ENCODE results near the gene FBXL17. TPM values are rescaled to one million over a fixed set of nuclear protein-coding genes. Genes with fewer than 3 reads are reported as not detected.
A peak's percentile ranks its signal among the peaks of the same experiment; 100 is the strongest.

Gene FBXL17
- total RNA-seq, 1 donor from 2014 or later: 26.9 TPM

- no peak overlapping the region for H3K4me3 Mint-ChIP-seq
- DNase-seq (no peak), ATAC-seq (ENCODE audit: low read depth) (no peak)
- no peak for TF ChIP-seq CTCF (IDR thresholded peaks at IDR 0.05)
- H3K4me1 Mint-ChIP-seq: no peaks in the 10 kb centered on the region
- intact Hi-C loops (cut with micrococcal nuclease): no loop called here
- ChIA-PET POLR2A (no interaction called here), CTCF (no interaction called here)
- no peaks in the 10 kb centered on the region for H3K27me3 Mint-ChIP-seq
- H3K27ac Mint-ChIP-seq: no peak overlapping the region
- no peaks in the 10 kb centered on the region for H3K36me3 Mint-ChIP-seq (ENCODE audit: low read depth)
- no peaks in the 10 kb centered on the region for H3K9me3 Mint-ChIP-seq
Observed at GRCh38 chr5:108025957-108026356, 355.9 kb downstream of the FBXL17 start.

- H3K36me3 Mint-ChIP-seq (ENCODE audit: low read depth): peaks cover under 1% of the 10 kb centered on the region
Observed at GRCh38 chr5:108024986-108025385, 356.9 kb downstream of the FBXL17 start.

GRCh38 chr5:108016101-108016500 is 365.8 kb downstream of the FBXL17 start:
- ChIA-PET CTCF (no interaction called here), POLR2A (no interaction called here)
- H3K9me3 Mint-ChIP-seq: no peaks in the 10 kb centered on the region
- TF ChIP-seq CTCF (IDR thresholded peaks at IDR 0.05): no peak
- H3K27me3 Mint-ChIP-seq: no peaks in the 10 kb centered on the region
- intact Hi-C loops (cut with micrococcal nuclease): no loop called here
- peaks cover 35% of the 10 kb centered on the region for H3K36me3 Mint-ChIP-seq (ENCODE audit: low read depth)
- no peak overlapping the region for H3K4me3 Mint-ChIP-seq
- no peak overlapping the region for H3K27ac Mint-ChIP-seq
- H3K4me1 Mint-ChIP-seq: no peaks in the 10 kb centered on the region
- ATAC-seq (ENCODE audit: low read depth): no peak
- no peak for DNase-seq

More at GRCh38 chr5:108024986-108025385, 356.9 kb downstream of the FBXL17 start:
- CTCF ChIA-PET: no interaction called here
- Mint-ChIP-seq H3K27ac (no peak overlapping the region), H3K27me3 (no peaks in the 10 kb centered on the region), H3K4me3 (no peak overlapping the region), H3K4me1 (no peaks in the 10 kb centered on the region), H3K9me3 (no peaks in the 10 kb centered on the region)
- POLR2A ChIA-PET: no interaction called here
- TF ChIP-seq CTCF (IDR thresholded peaks at IDR 0.05): no peak
- ATAC-seq (ENCODE audit: low read depth) (no peak), DNase-seq (no peak)
- intact Hi-C loops (cut with micrococcal nuclease): no loop called here

- no peak overlapping the region for H3K27ac Mint-ChIP-seq
- H3K27me3 Mint-ChIP-seq: no peaks in the 10 kb centered on the region
- H3K36me3 Mint-ChIP-seq (ENCODE audit: low read depth): peaks cover 2% of the 10 kb centered on the region
- intact Hi-C loops (cut with micrococcal nuclease): no loop called here
- DNase-seq (no peak), ATAC-seq (ENCODE audit: low read depth) (no peak)
- no peak overlapping the region for H3K4me3 Mint-ChIP-seq
- H3K4me1 Mint-ChIP-seq: peaks cover 9% of the 10 kb centered on the region
- ChIA-PET CTCF (no interaction called here), POLR2A (no interaction called here)
- H3K9me3 Mint-ChIP-seq: no peaks in the 10 kb centered on the region
- TF ChIP-seq CTCF (IDR thresholded peaks at IDR 0.05): no peak
Observed at GRCh38 chr5:108006791-108007190, 375.1 kb downstream of the FBXL17 start.

- intact Hi-C loops (cut with micrococcal nuclease): no loop called here
- CTCF ChIA-PET: no interaction called here
Observed at GRCh38 chr5:108003178-108003577, 378.7 kb downstream of the FBXL17 start.

More at GRCh38 chr5:108003178-108003577, 378.7 kb downstream of the FBXL17 start:
- Mint-ChIP-seq H3K4me3 (peak overlapping the region; percentile 63), H3K9me3 (no peaks in the 10 kb centered on the region), H3K4me1 (peaks cover 9% of the 10 kb centered on the region), H3K36me3 (ENCODE audit: low read depth) (no peaks in the 10 kb centered on the region), H3K27me3 (no peaks in the 10 kb centered on the region), H3K27ac (peak overlapping the region; percentile 57)
- no peak for TF ChIP-seq CTCF (IDR thresholded peaks at IDR 0.05)
- POLR2A ChIA-PET: no interaction called here
- ATAC-seq (ENCODE audit: low read depth) (peak; percentile 61), DNase-seq (no peak)

All from activated B cell treated with CpG ODN at 0.5 μM for 24 hours (primary cell).